Fibroblast of skin of right quadriceps (primary cell): ENCODE results near the gene TRERF1.
A peak's percentile ranks its signal among the peaks of the same experiment; 100 is the strongest.

Experiments used
- DNase-seq: peaks from one replicate; pipeline ENCODE4 v3.0.0-alpha.2; 2013

The TRERF1 gene

GRCh38 chr6:42300701-42301100 is 151.0 kb downstream of the TRERF1 start:
- no peak for DNase-seq

- no peak for DNase-seq
These were observed 151.5 kb downstream of the TRERF1 start for GRCh38 chr6:42300185-42300584.

- no peak for DNase-seq
These were observed 154.1 kb downstream of the TRERF1 start for GRCh38 chr6:42297661-42298060.

- no peak for DNase-seq
These were observed 155.1 kb downstream of the TRERF1 start for GRCh38 chr6:42296614-42297013.

- DNase-seq, result no peak
These were observed 156.0 kb downstream of the TRERF1 start for GRCh38 chr6:42295677-42296076.

- no peak for DNase-seq
These were observed 156.5 kb downstream of the TRERF1 start for GRCh38 chr6:42295181-42295580.

GRCh38 chr6:42294759-42295158 is 157.0 kb downstream of the TRERF1 start:
- DNase-seq, result peak; percentile 54

- DNase-seq, result no peak
These were observed 158.2 kb downstream of the TRERF1 start for GRCh38 chr6:42293386-42293977.

- peak; percentile 45 for DNase-seq
These were observed 159.6 kb downstream of the TRERF1 start for GRCh38 chr6:42292004-42292740.

GRCh38 chr6:42287756-42288155 is 164.0 kb downstream of the TRERF1 start:
- DNase-seq, result no peak

GRCh38 chr6:42281570-42281969 is 170.2 kb downstream of the TRERF1 start:
- DNase-seq, result no peak

- DNase-seq, result no peak
These were observed 170.7 kb downstream of the TRERF1 start for GRCh38 chr6:42280966-42281533.

- peak; percentile 24 for DNase-seq
These were observed 171.6 kb downstream of the TRERF1 start for GRCh38 chr6:42279966-42280629.

GRCh38 chr6:42279144-42279781 is 172.5 kb downstream of the TRERF1 start:
- DNase-seq, result peak; percentile 17

GRCh38 chr6:42278131-42278853 is 173.4 kb downstream of the TRERF1 start:
- DNase-seq, result no peak

GRCh38 chr6:42276034-42276890 is 175.5 kb downstream of the TRERF1 start:
- DNase-seq, result no peak

- DNase-seq, result no peak
These were observed 176.2 kb downstream of the TRERF1 start for GRCh38 chr6:42275376-42276033.

GRCh38 chr6:42274898-42275297 is 176.8 kb downstream of the TRERF1 start:
- DNase-seq, result no peak

GRCh38 chr6:42271834-42272805 is 179.6 kb downstream of the TRERF1 start:
- no peak for DNase-seq
